Measurements from ENCODE around the gene POU6F1. TPM values are rescaled to one million over a fixed set of nuclear protein-coding genes. Genes with fewer than 3 reads are reported as not detected.

Gene POU6F1
- total RNA-seq, 2 donors from 2014 or later, result 11.4 to 16.4 TPM

DNA sequence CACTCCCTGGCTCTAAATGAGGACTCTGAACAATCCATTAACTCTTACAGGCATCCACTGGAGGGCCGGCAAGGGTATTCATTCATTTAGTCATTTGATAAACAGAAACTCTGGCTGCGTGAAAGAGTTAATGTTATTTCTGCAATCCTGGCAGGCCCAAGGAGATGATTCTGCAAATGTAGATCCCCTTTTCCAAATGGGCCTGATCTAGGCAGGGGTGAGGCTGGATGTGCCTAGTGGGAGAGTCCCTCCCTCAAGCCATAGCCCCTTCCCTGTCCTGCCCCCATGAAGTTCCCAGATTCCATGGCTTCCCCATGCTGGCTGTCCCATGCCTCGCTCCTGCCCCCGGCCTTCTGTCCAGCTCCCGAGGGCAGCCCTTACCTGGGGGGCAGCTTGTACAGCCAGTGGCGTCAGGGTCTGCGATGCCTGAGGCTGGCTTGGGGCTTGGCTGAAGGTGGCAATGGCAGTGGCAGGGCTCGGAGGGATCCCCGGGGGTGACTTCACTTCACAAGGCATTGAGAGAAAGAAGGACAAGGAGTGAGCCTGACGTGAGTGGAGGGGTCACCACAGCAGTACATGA lies 18.4 kb downstream of the POU6F1 start:
- H3K4me3 ChIP-seq (ENCODE audit: low read length), result no peak overlapping the region
- H3K9ac ChIP-seq (ENCODE audit: extremely low read depth, low read length, poor library complexity, severe bottlenecking), result no peak overlapping the region
- H3K27ac Mint-ChIP-seq, result no peak overlapping the region
- TF ChIP-seq, protein P1, sequence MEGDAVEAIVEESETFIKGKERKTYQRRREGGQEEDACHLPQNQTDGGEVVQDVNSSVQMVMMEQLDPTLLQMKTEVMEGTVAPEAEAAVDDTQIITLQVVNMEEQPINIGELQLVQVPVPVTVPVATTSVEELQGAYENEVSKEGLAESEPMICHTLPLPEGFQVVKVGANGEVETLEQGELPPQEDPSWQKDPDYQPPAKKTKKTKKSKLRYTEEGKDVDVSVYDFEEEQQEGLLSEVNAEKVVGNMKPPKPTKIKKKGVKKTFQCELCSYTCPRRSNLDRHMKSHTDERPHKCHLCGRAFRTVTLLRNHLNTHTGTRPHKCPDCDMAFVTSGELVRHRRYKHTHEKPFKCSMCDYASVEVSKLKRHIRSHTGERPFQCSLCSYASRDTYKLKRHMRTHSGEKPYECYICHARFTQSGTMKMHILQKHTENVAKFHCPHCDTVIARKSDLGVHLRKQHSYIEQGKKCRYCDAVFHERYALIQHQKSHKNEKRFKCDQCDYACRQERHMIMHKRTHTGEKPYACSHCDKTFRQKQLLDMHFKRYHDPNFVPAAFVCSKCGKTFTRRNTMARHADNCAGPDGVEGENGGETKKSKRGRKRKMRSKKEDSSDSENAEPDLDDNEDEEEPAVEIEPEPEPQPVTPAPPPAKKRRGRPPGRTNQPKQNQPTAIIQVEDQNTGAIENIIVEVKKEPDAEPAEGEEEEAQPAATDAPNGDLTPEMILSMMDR (conservative IDR thresholded peaks at IDR 0.05), result no peak
- H3K9me3 Mint-ChIP-seq, result peaks cover 6% of the 10 kb centered on the region
- H3K27me3 Mint-ChIP-seq (ENCODE audit: insufficient read depth), result no peaks in the 10 kb centered on the region
- no peak for DNase-seq
- 91 to 93% methylated on average over 9 to 10 of the region's 10 CpGs for WGBS, 2 experiments (ENCODE audit: insufficient coverage in 1 of 2, insufficient read length in 1 of 2)
- peaks cover 20% of the 10 kb centered on the region for H3K36me3 Mint-ChIP-seq (ENCODE audit: low read depth)
- H3K9me3 ChIP-seq (ENCODE audit: control insufficient read depth, low read length), result no peaks in the 10 kb centered on the region
- H3K4me3 Mint-ChIP-seq, result no peak overlapping the region
- no peaks in the 10 kb centered on the region for H3K27me3 ChIP-seq (ENCODE audit: control insufficient read depth, insufficient read depth, low read length, poor library complexity, severe bottlenecking)
- H3K27ac ChIP-seq (ENCODE audit: low read depth, low read length), result no peak overlapping the region
- H3K36me3 ChIP-seq (ENCODE audit: control insufficient read depth, insufficient read depth, low read length), result no peaks in the 10 kb centered on the region
- H3K4me1 ChIP-seq (ENCODE audit: control insufficient read depth, insufficient read depth, low read length), result no peaks in the 10 kb centered on the region
- H3K4me1 Mint-ChIP-seq, result no peaks in the 10 kb centered on the region

GRCh38 chr12:51198568-51199365 lies 19.1 kb downstream of the POU6F1 start:
- no peak for DNase-seq
- Mint-ChIP-seq H3K27ac (no peak overlapping the region), H3K27me3 (ENCODE audit: insufficient read depth) (no peaks in the 10 kb centered on the region), H3K4me1 (no peaks in the 10 kb centered on the region), H3K36me3 (ENCODE audit: low read depth) (peaks cover 20% of the 10 kb centered on the region), H3K9me3 (peaks cover 6% of the 10 kb centered on the region), H3K4me3 (no peak overlapping the region)
- Histone ChIP-seq H3K9ac (ENCODE audit: extremely low read depth, low read length, poor library complexity, severe bottlenecking) (no peak overlapping the region), H3K27me3 (ENCODE audit: control insufficient read depth, insufficient read depth, low read length, poor library complexity, severe bottlenecking) (no peaks in the 10 kb centered on the region), H3K4me3 (ENCODE audit: low read length) (no peak overlapping the region), H3K27ac (ENCODE audit: low read depth, low read length) (no peak overlapping the region), H3K4me1 (ENCODE audit: control insufficient read depth, insufficient read depth, low read length) (no peaks in the 10 kb centered on the region), H3K36me3 (ENCODE audit: control insufficient read depth, insufficient read depth, low read length) (no peaks in the 10 kb centered on the region), H3K9me3 (ENCODE audit: control insufficient read depth, low read length) (no peaks in the 10 kb centered on the region)
- TF ChIP-seq, protein P1 (conservative IDR thresholded peaks at IDR 0.05), result no peak
- WGBS, 2 experiments (ENCODE audit: insufficient coverage in 1 of 2, insufficient read length in 1 of 2), result 86 to 94% methylated on average over 11 to 16 of the region's 16 CpGs

- no peaks in the 10 kb centered on the region for H3K4me1 ChIP-seq (ENCODE audit: control insufficient read depth, insufficient read depth, low read length)
- no peaks in the 10 kb centered on the region for H3K9me3 ChIP-seq (ENCODE audit: control insufficient read depth, low read length)
- no peak overlapping the region for H3K27ac Mint-ChIP-seq
- H3K9ac ChIP-seq (ENCODE audit: extremely low read depth, low read length, poor library complexity, severe bottlenecking), result no peak overlapping the region
- no peak for DNase-seq
- H3K36me3 ChIP-seq (ENCODE audit: control insufficient read depth, insufficient read depth, low read length), result no peaks in the 10 kb centered on the region
- H3K27me3 Mint-ChIP-seq (ENCODE audit: insufficient read depth), result no peaks in the 10 kb centered on the region
- no peak overlapping the region for H3K27ac ChIP-seq (ENCODE audit: low read depth, low read length)
- H3K36me3 Mint-ChIP-seq (ENCODE audit: low read depth), result peaks cover 16% of the 10 kb centered on the region
- H3K4me1 Mint-ChIP-seq, result no peaks in the 10 kb centered on the region
- peaks cover 6% of the 10 kb centered on the region for H3K9me3 Mint-ChIP-seq
- no peaks in the 10 kb centered on the region for H3K27me3 ChIP-seq (ENCODE audit: control insufficient read depth, insufficient read depth, low read length, poor library complexity, severe bottlenecking)
- WGBS, 2 experiments (ENCODE audit: insufficient coverage in 1 of 2, insufficient read length in 1 of 2), result 96 to 99% methylated on average over 10 to 38 of the region's 38 CpGs
- TF ChIP-seq, protein P1 (conservative IDR thresholded peaks at IDR 0.05), result no peak
- no peak overlapping the region for H3K4me3 Mint-ChIP-seq
- no peak overlapping the region for H3K4me3 ChIP-seq (ENCODE audit: low read length)
These were observed 19.9 kb downstream of the POU6F1 start for GRCh38 chr12:51197736-51198567.

Measured in endodermal cell (in vitro differentiated cells).